GM19324 (cell line): ENCODE measurements around the gene NGB.

Experiments
- ATAC-seq: cut with Tn5 transposase; IDR thresholded peaks from one replicate; pipeline ENCODE4 v1.9.1; 2021; ENCODE audit warnings: mild to moderate bottlenecking, moderate library complexity; ENCODE audit not compliant: unreplicated experiment, low FRiP score

Gene NGB

DNA sequence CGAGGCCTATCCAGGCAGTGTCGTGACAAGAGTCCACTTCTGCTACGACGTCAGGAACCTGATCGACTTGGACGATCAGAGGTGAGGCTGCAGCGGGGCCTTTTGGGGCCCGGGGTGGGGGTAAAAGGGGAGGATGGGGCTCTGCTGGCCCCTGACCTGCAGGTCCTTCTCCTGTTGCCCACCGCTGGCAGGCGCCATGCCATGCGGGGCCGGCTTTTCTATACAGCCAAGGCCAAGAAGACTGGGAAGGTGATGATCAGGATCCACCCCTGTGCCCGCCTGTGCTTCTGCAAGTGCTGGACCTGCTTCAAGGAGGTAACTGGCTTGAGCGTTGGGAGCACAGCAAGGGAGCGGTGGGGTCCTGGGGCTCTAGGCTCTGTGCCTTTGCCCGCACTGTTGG, 31.6 kb downstream of the NGB start:
- ATAC-seq, result no peak

DNA sequence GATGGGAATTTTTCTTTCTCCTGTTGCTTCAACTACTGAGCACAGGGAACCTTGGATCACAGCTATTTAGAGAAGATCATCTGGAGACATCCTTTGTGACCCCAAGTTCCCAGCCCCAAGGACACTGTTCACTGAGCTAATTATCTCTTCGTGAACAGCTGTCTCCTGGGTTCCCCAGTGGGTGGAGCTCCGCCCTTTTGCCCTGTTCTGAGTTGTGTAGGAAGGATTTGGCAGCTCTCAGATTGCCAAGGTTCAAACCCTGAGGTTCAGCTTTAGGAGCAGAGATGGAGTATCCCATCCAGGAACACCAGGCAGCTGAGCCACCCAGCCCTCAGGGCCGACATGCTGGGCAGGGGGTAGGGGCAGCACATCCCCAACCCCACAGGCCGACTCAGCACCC, 32.0 kb downstream of the NGB start:
- ATAC-seq, result no peak

DNA sequence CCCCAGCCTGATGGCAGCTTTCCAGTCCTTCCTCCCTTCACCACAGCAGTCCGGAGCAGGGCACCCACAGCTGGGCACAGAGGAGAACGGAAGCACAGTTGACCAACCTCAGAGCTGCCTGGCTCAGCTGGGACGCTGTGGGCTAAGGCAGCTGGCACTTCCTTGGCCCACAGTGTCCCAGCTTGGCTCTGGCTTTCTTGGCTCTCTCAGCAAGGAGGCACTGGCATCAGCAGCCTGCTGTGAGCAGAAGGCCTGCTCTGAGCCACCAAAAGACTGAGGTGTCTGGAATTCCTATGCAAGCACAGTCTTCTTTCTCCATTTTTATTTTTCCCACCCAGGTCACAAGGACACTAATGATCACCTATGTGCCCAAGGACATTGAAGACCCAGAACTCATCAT, 32.6 kb downstream of the NGB start:
- no peak for ATAC-seq

DNA sequence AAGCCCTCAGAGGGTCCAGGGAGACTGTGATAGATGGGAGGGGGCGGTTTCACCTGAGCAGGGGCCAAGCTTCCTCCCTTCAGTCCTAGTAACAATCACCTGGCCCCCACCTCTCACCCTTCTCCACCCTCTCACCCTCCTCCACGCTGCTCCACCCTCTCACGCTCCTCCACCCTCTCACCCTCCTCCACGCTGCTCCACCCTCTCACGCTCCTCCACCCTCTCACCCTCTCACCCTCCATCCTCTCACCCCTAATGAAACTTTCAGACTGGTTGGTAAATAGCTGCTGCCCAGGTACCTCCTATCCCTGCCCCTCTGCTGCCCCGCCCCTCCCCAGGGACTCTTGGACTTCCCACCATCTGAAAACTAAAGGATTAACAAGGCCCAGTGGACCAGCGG, 34.2 kb downstream of the NGB start:
- ATAC-seq, result no peak

GRCh38 chr14:77231721-77232120, 39.3 kb downstream of the NGB start:
- no peak for ATAC-seq

DNA sequence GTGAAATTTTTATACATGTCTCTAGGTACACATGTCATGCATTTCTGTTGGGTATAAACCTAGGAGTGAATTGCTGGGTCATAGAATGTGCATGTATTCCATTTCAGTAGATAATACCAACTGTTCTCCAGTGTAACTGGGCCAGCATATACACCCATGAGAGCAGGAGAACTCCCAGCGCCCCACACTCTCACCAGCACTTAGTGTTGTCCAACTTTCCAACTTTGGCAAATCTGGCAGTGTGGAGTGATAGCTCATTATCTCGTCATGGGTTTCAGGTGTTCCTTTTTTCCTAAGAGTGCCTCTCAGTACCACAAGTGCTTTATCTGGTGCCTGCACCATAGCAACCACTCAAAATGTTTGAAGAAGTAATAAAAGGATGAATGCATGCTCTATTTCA, 40.1 kb downstream of the NGB start:
- no peak for ATAC-seq

- ATAC-seq, result no peak
These were observed 43.0 kb downstream of the NGB start for GRCh38 chr14:77228056-77228455.

GRCh38 chr14:77225892-77226557, 45.0 kb downstream of the NGB start:
- ATAC-seq, result no peak

- ATAC-seq, result no peak
These were observed 45.8 kb downstream of the NGB start for GRCh38 chr14:77225254-77225653.

GRCh38 chr14:77224212-77224611, 46.8 kb downstream of the NGB start:
- ATAC-seq, result no peak

DNA sequence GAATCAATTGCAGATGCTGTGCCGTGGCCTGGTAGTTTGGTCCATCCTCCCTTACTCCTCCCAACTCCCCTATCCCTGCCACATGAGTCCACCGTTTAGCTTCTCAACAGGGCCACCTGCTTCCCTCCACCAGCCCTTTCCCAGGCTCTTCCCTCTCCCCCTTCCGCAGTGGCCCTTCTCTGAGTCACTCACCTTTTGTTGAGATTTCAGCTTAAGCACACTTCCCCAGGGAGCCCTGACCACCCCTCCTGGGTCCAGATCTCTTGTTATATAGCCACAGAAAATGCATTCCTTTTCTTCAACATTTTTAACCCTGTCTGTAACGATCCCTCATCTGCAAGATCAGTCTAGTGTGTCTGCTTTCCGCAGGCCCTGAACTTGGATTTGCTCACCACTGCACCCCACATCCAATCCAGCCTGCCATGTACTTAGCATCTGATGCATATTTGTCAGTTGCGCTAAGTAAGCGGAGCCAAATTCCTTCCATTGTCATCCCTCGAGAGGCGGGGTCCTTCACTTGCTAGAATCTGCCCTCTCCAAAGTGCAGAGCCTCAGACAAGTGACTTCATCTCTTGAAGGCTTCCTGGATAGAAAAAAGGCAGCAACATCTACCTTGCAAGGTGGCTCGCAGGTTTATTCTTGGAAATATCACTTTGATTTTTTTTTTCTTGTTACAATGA, 48.3 kb downstream of the NGB start:
- ATAC-seq, result no peak

DNA sequence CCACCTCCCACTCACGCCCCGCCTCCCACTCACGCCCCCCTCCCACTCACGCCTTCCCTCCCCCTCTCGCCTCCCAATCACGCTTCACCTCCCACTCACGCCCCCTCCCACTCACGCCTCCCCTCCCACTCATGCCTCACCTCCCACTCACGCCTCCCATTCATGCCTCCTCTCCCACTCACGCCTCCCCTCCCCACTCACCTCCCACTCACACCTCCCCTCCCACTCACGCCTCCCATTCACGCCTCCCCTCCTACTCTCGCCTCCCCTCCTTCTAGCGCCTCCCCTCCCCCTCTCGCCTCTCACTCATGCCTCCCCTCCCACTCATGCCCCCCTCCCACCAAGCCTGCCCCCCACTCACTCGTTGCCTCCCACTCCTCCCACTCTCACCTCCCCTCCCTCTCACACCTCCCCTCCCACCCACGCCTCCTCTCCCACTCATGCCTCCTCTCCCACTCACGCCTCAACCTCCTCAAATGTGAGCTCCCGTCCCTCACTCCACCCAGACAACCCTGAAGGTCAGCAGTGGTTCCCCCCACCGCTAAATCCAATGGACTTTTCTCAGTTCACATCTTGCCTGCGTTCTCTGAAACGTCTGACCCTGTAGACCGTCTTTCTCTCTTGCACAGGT, 49.6 kb downstream of the NGB start:
- ATAC-seq, result no peak

- ATAC-seq, result no peak
These were observed 50.6 kb downstream of the NGB start for GRCh38 chr14:77220246-77221017.

GRCh38 chr14:77219591-77219990, 51.4 kb downstream of the NGB start:
- ATAC-seq, result no peak

GRCh38 chr14:77217551-77217950, 53.5 kb downstream of the NGB start:
- ATAC-seq, result no peak
